ENCODE data around the gene MCC. TPM values are rescaled to one million over a fixed set of nuclear protein-coding genes. Genes with fewer than 3 reads are reported as not detected.

Gene MCC
- total and polyA plus RNA-seq, 2 of the 4 experiments (the other 2 are of a cell fraction) = 5.0 to 20.6 TPM

DNA sequence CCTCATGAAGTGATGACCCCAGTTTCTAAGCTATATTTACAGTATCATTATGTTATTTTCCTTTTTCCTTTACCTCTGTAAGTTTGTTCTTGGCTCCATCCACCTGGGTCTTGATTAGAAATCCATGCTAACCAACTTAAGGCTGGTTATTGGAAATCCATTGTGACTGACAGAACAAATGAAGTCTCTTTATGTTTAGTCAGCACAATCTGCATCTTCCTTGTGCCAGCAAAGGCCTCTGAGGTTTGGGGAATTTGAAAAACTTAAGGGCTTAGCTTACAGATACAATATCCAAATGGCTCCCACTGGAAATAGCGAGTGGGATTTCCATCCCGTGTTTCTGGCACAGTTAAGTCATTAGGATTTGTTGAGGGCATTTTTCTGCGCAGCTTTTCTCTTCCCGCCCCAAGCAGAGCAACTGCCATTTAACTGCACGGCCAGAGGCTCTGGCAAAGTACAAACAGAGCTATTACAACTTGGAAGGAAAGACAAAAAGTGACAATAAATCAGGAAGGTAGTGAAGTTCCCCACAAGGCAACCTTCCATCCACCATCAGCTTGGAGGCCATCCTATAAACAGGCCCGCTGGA, 447.5 kb downstream of the MCC start:
- no peak overlapping the region for H2BK15ac ChIP-seq (ENCODE audit: low read depth, low read length)
- dilution Hi-C loops (cut with HindIII; ENCODE audit: low sequenced_read_pairs, unreplicated experiment) (no loop called here), intact Hi-C loops (cut with micrococcal nuclease) (no loop called here), in situ Hi-C loops (cut with MboI; ENCODE audit: low sequenced_read_pairs) (no loop called here)
- H3K9me3 ChIP-seq (ENCODE audit: control insufficient read depth, insufficient read depth, low read length) = no peaks in the 10 kb centered on the region
- H2AFZ ChIP-seq (replicated peaks; ENCODE audit: low read length, poor library complexity) = no peak overlapping the region
- H2BK120ac ChIP-seq (ENCODE audit: low read depth, low read length) = no peak overlapping the region
- H3K14ac ChIP-seq (replicated peaks; ENCODE audit: low read depth, low read length) = no peak overlapping the region
- no peak overlapping the region for H3K4me2 ChIP-seq (ENCODE audit: low read depth, low read length)
- no peak overlapping the region for H4K8ac ChIP-seq (ENCODE audit: low read depth in 2 of 2, low read length in 2 of 2)
- H2BK5ac ChIP-seq (ENCODE audit: low read depth, low read length, poor library complexity, severe bottlenecking) = no peak overlapping the region
- no peak overlapping the region for H2AK5ac ChIP-seq (ENCODE audit: low read depth, low read length)
- no peak overlapping the region for H3K18ac ChIP-seq (ENCODE audit: low read depth, low read length)
- peaks cover 7% of the 10 kb centered on the region for H3K4me1 ChIP-seq (ENCODE audit: control insufficient read depth, insufficient read depth, low read length)
- TF ChIP-seq BHLHE40 (IDR thresholded peaks at IDR 0.05; ENCODE audit: low read depth, low read length) (no peak), MAFK (IDR thresholded peaks at IDR 0.05; ENCODE audit: low read depth, low read length) (peak; percentile 90)
- ATAC-seq (ENCODE audit: low read depth) (no peak), DNase-seq (no peak)
- no peak overlapping the region for H4K5ac ChIP-seq (ENCODE audit: low read depth, low read length)
- no peak overlapping the region for H3K4me3 ChIP-seq (ENCODE audit: insufficient read depth, low read depth, low read length)
- H3K27me3 ChIP-seq (ENCODE audit: control insufficient read depth, insufficient read depth, low read length) = no peaks in the 10 kb centered on the region
- peaks cover 45% of the 10 kb centered on the region for H3K36me3 ChIP-seq (ENCODE audit: control insufficient read depth, insufficient read depth, low read length)
- peaks cover 0 to 2% of the 10 kb centered on the region in 2 experiments; a peak in 2 of 4 replicates for H3K79me1 ChIP-seq (ENCODE audit: low read depth in 1 of 2, low read length in 2 of 2)
- no peak overlapping the region for H2BK20ac ChIP-seq (ENCODE audit: low read depth, low read length)
- ChIA-PET CTCF (interaction anchor here (0.8 to 1.0 kb wide), 2 partner anchors 44 to 289 kb away, joined by 3 to 5 read pairs; no protein-coding TSS in a partner anchor), POLR2A (ENCODE audit: unreplicated experiment) (no interaction called here)
- no peak overlapping the region for H3K56ac ChIP-seq (ENCODE audit: extremely low read depth, insufficient read depth, low read length)
- no peaks in the 10 kb centered on the region; the same call in 1 of the 2 replicates for H3K9me1 ChIP-seq (ENCODE audit: insufficient read depth, low read length)
- no peak overlapping the region for H4K91ac ChIP-seq (ENCODE audit: insufficient read depth, low read depth, low read length)
- no peak overlapping the region for H3K9ac ChIP-seq (ENCODE audit: low read depth, low read length)
- WGBS, 2 experiments (ENCODE audit: extremely low coverage in 2 of 2, insufficient read length in 1 of 2) = no CpG with 5 or more reads among the region's 6 CpGs
- no TSS peak for BruUV-seq (replicated peaks)
- no peak overlapping the region for H3K23ac ChIP-seq (ENCODE audit: low read depth, low read length)
- no peaks in the 10 kb centered on the region for H4K20me1 ChIP-seq (ENCODE audit: insufficient read depth, low read length)
- H3K27ac ChIP-seq (ENCODE audit: insufficient read depth, low read length) = no peak overlapping the region
- no peak overlapping the region for H2AK9ac ChIP-seq (replicated peaks; ENCODE audit: low read depth, low read length, poor library complexity)
- H3K4ac ChIP-seq (ENCODE audit: low read depth, low read length) = no peak overlapping the region
